H4 (cell line): Measurements from ENCODE around the gene WNT7B. TPM values are rescaled to one million over a fixed set of nuclear protein-coding genes. Genes with fewer than 3 reads are reported as not detected.
A peak's percentile ranks its signal among the peaks of the same experiment; 100 is the strongest.

ENCODE experiments used
- DNase-seq: peaks from one replicate; pipeline ENCODE4 v3.0.0-alpha.2; 2015; ENCODE audit warnings: low spot score
- total RNA-seq: library from RNA; depleted of rRNA; stranded (reverse); fragments of >200 nt; shearing (Covaris generic); gene quantifications from 2 replicates; pipeline ENCODE4 v1.2.3, GENCODE V29; 2014

The WNT7B gene
- total RNA-seq, 1 experiment from 2014 or later: 0.66 TPM

DNA sequence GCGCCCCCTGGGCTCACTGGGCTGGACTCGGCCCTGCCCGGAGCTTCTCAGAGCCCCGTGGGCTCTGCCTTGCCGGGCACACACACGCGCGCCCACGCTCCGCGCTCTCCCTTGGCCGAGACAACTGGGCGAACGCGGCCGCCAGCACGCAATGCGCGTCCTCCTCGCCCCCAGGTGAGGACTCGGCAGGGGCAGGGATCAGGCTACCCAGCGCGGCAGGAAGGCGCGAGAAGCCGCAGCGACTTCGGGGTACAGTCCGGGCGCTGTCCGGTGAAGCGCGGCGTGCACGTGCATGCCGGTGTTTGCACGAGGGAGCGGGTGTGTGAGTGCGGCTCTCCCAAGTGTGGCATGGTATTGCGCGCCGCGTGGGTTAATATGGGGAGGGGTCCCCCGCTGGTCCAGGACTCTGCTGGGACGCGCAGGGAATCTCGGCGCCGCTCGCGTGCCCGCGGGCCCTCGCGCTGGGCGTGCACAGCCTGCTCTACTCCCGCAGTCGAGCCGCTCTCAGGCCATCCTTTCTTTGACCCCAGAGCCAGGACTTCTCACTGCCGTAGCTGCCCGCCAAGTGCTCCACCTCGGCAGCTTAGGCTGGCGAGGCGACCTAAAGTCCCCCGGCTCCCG is 5.4 kb downstream of the WNT7B start:
- no peak for DNase-seq

DNA sequence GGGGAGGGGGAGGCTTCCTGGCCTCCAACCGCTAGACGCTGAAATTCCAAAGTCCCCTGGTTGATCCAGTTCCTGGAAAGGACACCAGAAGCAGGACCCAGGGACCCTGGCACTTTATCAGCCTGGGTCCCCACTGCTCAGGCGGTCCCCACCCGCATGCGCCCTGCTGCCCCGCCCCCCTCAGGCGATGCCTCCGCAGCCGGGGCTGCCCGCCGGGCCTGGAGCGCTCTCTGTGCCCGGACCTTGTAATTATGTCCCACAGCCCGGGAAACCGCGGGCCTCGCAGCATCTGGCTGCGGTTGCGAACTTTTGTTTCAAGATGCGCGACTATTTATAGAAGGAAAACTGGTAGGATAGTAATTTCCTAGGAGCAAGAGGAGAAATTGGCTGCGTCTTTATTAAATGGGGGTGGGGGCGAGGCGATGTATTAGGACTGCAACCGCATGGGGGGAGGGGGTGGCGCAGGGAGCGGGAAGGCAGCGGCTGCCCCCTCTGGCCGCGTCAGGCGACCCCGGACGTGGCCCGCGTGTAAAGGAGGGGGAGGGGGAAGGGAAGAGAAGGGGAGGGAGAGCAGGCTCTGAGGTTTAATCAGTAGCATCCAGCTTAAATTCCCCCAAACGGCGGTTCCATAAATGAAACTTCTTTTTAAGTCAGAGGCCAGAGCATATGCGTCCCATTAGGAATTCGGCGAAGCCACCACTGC is 6.1 kb downstream of the WNT7B start:
- peak; percentile 72 for DNase-seq

DNA sequence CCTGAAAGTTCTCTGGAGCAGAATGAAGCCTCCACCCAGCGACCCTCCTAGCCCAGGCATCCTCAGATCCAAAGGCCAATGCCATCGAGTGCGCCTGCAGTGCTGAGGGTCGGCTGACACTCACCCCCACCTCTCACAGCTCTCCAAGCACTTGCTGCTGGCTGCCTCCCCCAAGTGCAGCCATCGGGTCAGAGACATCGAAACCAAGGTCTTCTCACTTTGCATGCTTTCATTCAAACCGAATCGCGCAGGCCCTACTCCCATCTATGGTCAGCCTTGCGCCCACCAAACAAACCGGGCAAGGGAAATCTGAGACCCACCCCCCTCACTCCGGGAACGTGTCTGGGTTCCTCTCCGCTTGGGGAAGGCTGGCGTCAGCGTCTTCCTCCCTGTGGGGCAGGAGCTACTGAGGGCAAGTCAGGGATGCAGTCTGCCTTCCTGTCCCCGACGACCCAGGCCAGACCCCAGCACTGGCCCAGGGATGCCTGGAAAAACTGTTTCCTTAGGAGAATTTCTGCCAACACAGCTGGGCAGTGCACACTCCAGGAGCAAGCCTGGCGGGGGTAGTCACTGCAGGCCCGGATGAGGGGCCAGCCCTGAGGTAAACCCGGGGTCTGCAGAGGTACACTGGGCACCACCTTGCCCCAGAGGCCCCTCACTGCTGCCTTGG is 7.0 kb downstream of the WNT7B start:
- no peak for DNase-seq

DNA sequence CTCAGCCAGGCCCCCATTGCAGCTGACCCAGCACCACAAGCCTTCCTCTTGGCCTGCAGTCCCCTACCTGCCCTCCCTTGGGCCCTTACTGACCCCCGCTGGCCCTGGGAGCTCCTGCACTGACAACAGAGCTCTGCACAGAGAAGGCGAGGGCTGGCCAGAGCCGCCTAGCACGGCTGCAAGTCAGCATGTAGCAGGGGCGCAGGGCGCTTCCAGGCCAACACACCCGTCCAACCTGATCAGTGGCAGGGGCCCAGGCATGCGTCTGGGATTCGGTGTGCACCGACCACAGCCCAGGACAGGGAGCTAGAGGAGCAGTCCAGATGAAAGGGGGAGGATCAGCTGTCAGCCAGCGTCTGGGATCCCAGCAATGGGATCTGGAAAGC is 7.6 kb downstream of the WNT7B start:
- DNase-seq: no peak

DNA sequence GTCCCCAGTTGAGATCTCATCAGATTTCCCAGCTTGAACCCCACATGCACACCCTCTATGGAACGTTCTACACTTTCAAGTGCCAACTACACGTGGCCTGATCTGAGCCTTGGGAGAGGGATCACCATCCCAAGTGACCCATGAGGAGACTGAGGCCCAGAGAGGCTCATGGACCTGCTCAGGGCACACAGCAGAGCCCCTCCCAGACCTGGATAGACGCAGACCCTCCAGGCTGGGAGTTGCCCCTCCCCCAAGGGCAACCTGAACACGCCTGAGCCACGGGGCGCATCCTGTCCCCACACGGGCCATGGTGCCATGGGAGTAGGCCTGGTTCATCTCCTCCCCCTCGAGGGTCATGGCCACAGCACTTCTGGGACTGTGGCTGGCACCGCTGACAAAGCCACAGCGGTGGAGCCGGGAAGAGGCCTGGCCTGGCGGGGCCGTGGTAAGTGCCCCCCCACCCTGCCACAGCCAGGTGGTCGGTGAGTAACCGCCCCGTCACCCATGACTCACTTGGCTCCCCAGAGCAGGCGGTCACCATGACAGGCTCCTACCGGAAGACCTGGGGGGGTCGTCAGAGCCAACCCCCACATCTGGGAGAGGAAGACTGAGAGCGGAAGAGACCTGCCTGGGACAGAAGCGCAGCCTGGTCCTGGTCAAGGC is 8.1 kb downstream of the WNT7B start:
- DNase-seq: peak; percentile 89

DNA sequence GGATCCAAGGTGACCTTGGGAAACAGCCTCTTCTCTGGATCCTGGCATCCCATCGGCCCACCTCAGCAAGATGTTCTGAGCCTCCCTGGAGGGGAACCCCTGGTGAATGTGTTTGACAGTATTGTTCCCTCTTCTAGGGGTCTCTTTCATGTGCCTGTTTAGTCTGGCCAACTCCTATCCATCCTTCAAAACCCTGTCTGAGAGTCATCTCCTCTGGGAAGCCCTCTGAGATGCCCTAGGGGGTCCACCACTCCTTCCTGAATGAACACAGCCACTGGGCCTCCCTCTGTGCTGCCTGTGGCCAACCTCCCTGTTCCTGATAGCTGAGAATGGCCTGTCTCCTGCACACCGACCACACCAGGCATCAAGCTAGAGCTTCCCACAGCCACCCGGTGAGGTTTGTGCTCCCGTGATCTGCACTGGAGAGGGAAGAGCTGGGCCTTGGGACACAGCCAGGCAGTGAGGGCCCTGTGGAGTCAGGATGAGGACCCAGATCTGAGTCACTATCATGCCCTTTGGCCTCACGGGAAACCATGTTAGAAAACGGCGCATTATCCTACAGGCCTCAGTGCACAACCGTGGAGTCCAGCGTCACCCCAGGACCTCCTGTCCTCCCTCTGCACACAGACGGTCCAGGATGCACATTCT is 8.8 kb downstream of the WNT7B start:
- DNase-seq: no peak

DNA sequence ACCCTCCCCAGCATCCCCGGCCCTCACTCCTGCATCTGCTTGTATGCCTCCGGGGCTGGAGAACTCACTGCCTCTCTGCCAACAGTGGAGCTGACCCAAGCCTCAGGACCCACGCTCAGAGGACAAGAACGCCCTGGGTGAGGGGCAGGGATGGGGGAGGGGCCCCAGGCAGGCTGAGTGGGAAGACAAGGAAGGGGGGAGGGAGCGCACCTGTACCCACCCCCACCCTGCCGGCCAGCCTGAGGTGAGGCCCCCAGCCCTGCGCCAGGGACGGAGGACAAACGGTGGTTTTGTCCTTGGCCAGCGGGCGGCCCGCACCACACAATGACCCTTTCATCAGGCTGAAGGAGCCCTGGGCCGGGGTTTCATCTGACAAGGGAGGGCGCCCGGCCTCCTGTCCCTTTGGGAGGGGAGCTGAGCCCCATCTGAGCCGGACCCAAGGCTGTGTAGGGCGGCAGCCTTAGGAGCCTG is 10.0 kb downstream of the WNT7B start:
- DNase-seq: no peak

DNA sequence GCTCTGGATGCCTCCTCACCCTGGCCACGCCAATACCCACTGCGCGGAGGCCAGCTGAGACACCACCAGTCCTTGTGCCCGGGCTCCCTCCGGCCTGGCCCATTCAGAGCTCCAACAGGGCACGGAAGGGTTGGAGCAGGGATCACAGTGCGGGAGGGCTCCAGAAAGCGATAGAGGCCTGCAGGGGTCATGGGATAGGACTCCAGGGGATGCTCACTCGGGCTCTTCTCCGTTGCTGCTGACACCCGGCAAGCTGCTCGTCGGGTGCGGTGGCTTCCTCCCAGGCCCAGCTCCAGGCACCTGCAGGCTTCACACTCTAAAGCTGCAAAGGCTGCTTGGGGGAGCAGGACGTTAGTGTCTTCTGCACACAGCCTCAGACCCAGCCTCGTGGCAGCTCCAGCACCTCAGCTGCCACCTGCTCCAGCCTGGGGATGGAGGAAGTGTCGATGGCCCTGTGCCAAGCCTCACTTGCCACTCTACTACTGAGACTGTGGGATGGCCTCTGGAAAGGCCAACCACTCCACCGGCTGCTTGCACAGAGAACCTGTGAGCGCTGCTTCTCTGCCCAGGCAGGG is 10.6 kb downstream of the WNT7B start:
- no peak for DNase-seq

DNA sequence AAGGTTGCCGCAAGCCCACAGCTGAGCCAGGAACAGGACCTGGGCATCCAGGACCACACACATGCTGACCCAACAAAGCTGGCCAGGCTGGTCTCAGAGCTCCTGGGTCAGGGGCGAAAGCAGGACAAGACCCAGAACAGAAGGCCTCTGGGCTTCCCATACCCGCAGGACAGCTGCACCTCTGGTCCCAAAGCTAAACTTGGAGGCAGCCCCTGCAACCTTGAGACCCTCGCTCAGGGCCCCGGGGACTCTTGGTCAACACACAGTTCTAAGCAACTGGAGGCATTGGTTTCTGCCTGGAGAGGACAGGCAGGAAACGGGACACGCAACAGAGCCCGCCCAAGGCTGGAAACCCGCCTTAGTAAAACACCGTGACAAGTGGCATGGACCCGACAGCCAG is 11.4 kb downstream of the WNT7B start:
- DNase-seq: no peak

DNA sequence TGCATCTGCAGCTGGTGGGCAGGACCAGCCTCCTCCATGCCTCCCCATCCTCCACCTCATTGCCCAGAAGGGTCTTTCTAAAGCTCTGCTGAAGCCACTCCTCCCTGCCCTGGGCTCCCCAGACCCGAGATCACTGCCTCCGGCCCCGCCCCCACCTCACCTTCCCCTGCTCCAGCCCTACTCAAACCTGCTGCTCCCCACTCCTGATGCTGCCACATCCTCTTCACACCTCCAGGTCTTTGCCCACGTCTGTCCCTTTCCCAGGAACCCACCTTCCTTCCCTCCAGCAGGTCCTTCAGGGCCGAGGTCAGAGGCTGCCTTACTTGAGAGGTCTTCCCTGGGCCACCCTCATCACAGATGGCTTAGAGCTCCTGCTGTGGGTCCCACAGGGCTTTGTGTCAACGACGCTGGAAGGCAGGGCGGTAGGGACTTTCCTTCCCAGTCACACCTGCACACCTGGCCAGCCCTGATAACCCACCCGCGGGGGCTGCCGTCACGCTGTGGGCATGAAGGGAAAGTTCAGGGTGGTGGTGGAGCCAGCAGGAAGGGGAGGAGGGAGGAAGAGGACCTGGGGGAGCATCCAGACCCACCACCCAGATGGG is 11.9 kb downstream of the WNT7B start:
- DNase-seq: no peak

DNA sequence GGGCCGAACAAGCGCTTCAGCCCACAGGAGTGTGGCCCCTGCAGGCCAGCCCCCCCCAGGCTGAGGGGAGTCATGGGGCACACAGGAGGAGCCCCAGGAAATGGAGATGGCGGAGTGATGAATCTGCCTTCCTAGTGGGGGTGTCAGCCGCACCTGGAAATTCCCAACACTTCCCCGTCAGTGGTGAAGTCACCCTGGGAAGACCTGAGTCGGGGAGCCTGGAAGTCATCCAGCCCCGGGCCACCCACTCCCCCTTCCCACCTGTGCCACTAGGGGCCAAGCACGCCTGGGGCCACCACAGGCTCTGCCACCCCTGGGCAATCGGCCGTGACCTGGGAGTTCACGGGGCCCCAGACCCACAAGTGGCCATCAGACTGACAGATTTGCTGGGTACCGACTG is 12.6 kb downstream of the WNT7B start:
- no peak for DNase-seq

DNA sequence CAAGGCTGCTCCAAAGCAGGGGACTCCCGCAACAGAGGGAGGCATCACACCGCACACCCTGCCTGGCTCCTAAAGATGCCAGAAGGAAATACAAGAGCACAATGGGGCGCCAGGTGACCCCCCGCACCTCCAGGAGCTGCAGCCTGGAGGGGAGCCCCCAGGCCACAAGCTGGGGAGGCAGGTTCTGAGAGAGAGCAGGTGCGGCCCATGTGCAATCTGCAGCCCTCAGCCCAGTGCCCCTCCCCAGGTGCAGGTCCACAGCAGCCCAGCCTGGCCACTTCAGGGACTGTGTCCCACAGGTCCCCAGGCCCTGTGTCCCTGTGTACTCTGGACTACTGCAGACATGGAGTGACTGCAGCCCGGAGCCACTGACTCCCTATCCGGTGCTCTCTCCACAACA is 13.1 kb downstream of the WNT7B start:
- no peak for DNase-seq

DNA sequence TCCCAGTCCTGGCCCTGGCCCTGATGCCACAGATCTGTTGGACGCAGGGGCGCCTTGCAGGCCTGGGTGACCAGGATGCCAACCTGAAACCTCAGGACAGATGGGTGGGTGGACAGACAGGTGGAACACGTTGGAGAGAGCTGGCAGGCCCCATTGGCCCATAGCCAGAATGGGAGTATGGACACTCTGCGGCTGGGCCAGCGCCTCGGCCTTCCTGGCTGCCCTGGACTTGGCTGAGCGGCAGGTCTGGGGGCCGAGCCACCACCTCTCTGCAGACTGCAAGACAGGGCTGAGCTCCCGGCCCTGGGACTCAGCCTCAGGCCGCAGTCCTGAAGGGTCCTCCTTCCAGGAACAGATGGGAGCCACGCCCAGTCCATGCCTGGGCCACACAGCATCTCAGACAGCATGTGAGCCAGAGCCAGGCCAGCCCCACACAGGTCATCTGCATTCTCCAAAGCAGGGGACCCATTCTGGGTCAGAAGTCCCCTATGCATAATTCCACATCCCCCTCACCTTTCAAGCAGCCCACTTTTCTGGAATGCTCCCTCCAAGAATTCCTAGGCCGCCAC is 14.1 kb downstream of the WNT7B start:
- no peak for DNase-seq

DNA sequence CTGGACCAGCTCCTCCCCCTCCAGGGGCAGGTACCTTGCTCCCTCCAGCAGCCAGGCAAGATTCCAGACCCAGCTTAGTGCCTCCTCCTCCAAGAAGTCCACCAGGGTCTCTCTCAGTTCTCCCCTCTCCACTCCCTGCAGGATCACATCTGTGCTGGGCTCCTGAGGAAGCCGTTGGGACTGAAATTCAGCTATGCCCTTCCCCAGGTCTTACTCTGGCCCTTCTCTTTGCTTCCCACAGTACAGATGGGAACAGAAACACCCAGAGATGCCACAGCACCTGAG is 14.6 kb downstream of the WNT7B start:
- DNase-seq: no peak

DNA sequence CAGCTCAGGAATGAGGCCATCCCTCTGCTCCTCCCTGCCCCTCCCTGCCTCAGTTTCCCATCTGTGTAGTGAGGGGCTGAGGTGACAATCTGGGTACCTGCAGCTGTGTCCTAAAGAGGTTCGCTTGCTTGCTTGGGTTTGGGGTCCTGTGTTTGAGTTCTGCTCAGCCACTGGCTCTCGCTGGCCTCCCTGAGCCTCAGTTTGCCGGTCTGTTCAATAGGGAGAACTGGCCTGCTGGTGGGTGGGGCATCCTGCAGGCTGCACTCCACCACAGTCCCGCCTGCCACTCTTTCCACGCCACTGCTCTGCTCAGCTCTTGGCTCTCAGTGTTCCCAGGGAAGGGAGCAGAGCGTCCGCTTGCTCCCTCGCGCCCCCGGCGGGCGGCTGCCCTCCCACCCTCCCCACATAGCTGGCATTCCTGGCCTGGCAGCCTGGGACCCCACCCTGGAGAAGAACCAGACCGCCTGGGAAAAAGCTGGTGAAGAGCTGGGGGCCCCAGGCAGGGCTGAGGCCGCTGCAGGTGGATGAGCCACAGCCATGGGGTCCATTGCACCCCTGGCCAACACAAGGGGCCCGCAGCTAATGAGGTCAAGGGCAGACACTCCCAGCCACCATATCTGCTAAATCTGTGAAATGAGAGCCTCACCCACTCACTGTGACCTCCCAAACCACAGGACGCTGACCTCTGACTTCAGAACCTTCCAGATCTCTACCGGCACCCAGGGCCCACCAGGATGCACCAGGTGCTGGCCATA is 15.1 kb downstream of the WNT7B start:
- DNase-seq: no peak

DNA sequence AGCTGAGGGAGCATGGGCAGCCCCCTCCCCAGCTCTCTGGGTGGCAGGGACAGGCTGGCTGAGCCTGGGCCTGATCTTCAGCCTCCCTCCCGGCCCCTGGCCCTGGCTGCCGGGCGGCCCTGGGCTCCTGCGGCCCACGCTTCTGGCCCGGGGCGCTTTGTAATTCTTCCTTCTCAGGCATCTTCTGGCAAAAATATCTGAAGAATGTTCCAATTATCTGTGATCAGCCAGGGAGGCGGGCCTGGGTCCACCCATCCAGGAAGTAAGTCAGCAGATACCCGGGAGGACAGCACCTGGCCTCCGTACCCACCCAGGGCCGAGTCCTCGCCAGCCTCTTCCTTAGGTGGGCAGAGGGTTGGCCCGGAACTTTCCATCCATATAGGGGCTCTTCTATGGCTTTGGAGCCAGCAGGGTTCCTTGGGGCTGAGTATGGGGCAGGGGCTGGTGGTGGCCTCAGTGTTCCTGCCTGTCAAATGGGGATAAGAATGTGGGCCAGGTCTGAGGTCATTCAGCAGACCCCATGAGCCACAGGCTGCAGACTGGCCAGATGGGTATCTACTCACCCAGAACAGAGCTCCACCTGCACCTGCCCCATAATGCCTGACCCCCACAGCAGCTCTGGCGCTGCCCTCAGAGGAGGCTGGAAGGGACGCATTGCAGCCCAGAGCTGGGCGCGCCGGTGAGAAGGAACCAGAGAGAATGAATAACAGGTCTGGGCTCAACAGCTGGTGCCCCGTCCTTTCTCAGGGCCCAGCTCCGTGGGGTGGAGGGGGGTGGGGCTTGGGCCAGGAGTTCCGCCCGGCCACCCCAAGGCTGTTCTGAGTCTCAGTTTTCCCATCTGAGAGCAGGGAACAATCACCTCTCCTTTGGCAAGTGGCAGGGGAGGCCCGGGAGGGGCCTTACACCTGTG is 16.2 kb downstream of the WNT7B start:
- no peak for DNase-seq

DNA sequence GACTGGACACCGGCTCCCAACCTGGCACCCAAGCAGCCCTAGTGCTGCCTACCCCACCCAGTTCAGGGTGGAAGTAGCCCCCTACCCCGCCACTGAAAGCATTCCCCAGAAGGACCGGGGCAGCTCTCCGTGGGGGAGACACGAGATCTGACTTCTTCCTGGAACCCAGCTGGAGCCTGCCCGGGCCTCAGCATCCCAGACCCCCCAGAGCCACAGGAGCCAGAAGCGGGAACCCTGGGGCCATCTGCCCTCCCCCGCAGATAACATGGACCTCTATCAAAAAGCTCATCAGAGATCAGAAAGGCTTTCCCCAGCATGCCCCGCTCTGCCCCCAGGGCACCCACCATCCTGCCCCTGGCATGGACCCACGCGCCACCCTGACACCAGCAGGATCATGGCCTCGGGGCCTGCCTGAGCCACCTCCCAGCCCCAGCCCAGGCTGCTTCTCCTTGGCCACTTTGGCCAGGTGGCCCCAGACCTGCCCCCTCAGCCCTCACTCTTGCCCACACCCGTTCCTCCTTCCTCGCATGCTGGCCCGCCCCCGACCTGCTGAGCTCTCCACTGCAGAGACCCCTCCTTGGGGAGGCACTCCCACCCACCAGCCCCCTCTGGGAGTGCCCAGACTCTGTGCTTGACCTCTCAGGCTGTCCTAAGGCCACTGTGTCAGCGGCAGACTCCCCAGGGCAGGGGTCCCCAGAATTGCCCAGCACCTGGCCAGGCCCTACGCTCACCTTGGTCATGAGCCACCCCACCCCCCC is 17.1 kb downstream of the WNT7B start:
- no peak for DNase-seq

DNA sequence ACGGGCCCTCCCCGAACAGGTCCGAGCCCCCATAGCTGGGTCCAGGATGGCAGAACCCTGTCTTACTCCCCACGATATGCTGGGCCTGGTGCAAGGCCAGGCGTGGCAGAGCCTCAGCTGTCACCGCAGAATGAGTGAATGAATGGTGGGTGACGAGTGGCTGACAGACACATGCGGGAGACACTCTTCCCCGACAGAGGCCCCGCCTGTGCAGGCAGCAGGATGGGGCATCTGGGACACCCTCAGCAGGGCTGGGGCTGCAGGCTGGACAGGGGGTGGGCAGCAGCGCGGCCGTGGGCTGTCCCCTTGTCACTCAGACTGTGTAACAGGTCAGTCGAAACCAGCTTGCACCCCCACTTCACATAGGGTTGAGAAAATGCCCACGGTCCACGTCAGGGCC is 18.0 kb downstream of the WNT7B start:
- DNase-seq: no peak

DNA sequence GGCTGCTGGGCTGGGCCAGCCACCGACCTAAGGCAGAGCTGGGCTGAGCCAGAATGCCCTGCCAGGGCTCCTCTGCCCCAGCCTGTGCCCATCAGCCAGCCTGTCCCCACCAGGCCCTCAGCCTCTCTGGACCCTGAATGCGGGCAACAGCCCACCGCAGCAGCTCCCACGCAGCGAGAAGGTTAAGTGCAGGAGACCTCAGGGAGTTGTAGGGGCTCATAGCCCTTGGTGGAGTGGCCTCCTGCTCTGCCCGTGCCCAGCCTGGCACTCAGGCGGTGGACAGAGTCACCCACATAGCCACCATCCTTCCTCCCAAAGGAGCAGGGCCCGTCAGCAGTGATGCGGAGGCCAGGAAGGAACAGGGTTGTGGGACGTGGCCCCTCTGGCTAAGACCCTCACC is 19.1 kb downstream of the WNT7B start:
- DNase-seq: no peak
